K562 (cell line): ENCODE data around the gene PRKAR1B. TPM values are rescaled to one million over a fixed set of nuclear protein-coding genes. Genes with fewer than 3 reads are reported as not detected.

Source experiments
- polyA plus RNA-seq, 8 experiments: library from polyadenylated mRNA; depleted of rRNA in 4 of 8; stranded (reverse) in 5 of 8; unstranded in 3 of 8; fragments of >200 nt; fragmentation: Nextera tagmentation in 2 of 8; fragmentation: Illumina TruSeq in 1 of 8; extraction: Ambion mirVana in 2 of 8; extraction: Trizol in 1 of 8; gene quantifications; 2 replicates each; pipeline versions ENCODE4 v1.2.1 to v1.2.3, GENCODE V29; 2011 to 2014; ENCODE audit warnings: inconsistent platforms in 1 of 8, missing spikeins in 1 of 8
- total RNA-seq, 7 experiments: library from RNA; depleted of rRNA in 6 of 7; stranded (reverse); fragments of >200 nt in 6 of 7; fragmentation: Illumina TruSeq in 2 of 7; extraction: Trizol in 2 of 7; gene quantifications; 2 replicates each; pipeline versions ENCODE4 v1.2.1 to v1.2.3, GENCODE V29; 2011 to 2021; ENCODE audit warnings: low replicate concordance in 1 of 7
- TF ChIP-seq, protein P1 (sequence below): fragments of 200-600 bp; sonication (generic); IDR thresholded peaks from one replicate; pipeline ENCODE4 v1.6.1; 2012; ENCODE audit warnings: mild to moderate bottlenecking, low read depth, low read length, inconsistent platforms

Gene PRKAR1B
- total and polyA plus RNA-seq, 9 of the 15 experiments (the other 6 are each of a cell fraction or from before 2014, with no cell fraction given): 0.99 to 30.5 (median 12.7) TPM

GRCh38 chr7:524800-525199, 202.3 kb downstream of the PRKAR1B start (continued):
- TF ChIP-seq, protein P1, sequence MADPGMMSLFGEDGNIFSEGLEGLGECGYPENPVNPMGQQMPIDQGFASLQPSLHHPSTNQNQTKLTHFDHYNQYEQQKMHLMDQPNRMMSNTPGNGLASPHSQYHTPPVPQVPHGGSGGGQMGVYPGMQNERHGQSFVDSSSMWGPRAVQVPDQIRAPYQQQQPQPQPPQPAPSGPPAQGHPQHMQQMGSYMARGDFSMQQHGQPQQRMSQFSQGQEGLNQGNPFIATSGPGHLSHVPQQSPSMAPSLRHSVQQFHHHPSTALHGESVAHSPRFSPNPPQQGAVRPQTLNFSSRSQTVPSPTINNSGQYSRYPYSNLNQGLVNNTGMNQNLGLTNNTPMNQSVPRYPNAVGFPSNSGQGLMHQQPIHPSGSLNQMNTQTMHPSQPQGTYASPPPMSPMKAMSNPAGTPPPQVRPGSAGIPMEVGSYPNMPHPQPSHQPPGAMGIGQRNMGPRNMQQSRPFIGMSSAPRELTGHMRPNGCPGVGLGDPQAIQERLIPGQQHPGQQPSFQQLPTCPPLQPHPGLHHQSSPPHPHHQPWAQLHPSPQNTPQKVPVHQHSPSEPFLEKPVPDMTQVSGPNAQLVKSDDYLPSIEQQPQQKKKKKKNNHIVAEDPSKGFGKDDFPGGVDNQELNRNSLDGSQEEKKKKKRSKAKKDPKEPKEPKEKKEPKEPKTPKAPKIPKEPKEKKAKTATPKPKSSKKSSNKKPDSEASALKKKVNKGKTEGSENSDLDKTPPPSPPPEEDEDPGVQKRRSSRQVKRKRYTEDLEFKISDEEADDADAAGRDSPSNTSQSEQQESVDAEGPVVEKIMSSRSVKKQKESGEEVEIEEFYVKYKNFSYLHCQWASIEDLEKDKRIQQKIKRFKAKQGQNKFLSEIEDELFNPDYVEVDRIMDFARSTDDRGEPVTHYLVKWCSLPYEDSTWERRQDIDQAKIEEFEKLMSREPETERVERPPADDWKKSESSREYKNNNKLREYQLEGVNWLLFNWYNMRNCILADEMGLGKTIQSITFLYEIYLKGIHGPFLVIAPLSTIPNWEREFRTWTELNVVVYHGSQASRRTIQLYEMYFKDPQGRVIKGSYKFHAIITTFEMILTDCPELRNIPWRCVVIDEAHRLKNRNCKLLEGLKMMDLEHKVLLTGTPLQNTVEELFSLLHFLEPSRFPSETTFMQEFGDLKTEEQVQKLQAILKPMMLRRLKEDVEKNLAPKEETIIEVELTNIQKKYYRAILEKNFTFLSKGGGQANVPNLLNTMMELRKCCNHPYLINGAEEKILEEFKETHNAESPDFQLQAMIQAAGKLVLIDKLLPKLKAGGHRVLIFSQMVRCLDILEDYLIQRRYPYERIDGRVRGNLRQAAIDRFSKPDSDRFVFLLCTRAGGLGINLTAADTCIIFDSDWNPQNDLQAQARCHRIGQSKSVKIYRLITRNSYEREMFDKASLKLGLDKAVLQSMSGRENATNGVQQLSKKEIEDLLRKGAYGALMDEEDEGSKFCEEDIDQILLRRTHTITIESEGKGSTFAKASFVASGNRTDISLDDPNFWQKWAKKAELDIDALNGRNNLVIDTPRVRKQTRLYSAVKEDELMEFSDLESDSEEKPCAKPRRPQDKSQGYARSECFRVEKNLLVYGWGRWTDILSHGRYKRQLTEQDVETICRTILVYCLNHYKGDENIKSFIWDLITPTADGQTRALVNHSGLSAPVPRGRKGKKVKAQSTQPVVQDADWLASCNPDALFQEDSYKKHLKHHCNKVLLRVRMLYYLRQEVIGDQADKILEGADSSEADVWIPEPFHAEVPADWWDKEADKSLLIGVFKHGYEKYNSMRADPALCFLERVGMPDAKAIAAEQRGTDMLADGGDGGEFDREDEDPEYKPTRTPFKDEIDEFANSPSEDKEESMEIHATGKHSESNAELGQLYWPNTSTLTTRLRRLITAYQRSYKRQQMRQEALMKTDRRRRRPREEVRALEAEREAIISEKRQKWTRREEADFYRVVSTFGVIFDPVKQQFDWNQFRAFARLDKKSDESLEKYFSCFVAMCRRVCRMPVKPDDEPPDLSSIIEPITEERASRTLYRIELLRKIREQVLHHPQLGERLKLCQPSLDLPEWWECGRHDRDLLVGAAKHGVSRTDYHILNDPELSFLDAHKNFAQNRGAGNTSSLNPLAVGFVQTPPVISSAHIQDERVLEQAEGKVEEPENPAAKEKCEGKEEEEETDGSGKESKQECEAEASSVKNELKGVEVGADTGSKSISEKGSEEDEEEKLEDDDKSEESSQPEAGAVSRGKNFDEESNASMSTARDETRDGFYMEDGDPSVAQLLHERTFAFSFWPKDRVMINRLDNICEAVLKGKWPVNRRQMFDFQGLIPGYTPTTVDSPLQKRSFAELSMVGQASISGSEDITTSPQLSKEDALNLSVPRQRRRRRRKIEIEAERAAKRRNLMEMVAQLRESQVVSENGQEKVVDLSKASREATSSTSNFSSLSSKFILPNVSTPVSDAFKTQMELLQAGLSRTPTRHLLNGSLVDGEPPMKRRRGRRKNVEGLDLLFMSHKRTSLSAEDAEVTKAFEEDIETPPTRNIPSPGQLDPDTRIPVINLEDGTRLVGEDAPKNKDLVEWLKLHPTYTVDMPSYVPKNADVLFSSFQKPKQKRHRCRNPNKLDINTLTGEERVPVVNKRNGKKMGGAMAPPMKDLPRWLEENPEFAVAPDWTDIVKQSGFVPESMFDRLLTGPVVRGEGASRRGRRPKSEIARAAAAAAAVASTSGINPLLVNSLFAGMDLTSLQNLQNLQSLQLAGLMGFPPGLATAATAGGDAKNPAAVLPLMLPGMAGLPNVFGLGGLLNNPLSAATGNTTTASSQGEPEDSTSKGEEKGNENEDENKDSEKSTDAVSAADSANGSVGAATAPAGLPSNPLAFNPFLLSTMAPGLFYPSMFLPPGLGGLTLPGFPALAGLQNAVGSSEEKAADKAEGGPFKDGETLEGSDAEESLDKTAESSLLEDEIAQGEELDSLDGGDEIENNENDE: no peak
